ENCODE measurements around the gene MOB3B.
"Not testable (repeated sequence)": the region's sequence is repeated elsewhere in the genome, so short reads cannot be mapped to it uniquely, and the experiment has no call there.

The MOB3B gene

GRCh38 chr9:27466516-27466915 lies 63.1 kb downstream of the MOB3B start:
- H3K9ac ChIP-seq (ENCODE audit: low read length); H3K4me3 ChIP-seq (ENCODE audit: low read depth, low read length); H3K9me3 ChIP-seq (ENCODE audit: control insufficient read depth, insufficient read depth, low read depth, low read length); H3K27ac ChIP-seq (ENCODE audit: low read depth, low read length); H3K27me3 ChIP-seq (ENCODE audit: control insufficient read depth, insufficient read depth, low read length); H3K36me3 ChIP-seq (ENCODE audit: control insufficient read depth, insufficient read depth, low read length): not testable (repeated sequence)
- H3K4me1 ChIP-seq (ENCODE audit: control insufficient read depth, insufficient read depth, low read length): peaks cover 23% of the 10 kb centered on the region

GRCh38 chr9:27464950-27465349 lies 64.7 kb downstream of the MOB3B start:
- peaks cover 17% of the 10 kb centered on the region for H3K4me1 ChIP-seq (ENCODE audit: control insufficient read depth, insufficient read depth, low read length)
- H3K9me3 ChIP-seq (ENCODE audit: control insufficient read depth, insufficient read depth, low read depth, low read length); H3K27me3 ChIP-seq (ENCODE audit: control insufficient read depth, insufficient read depth, low read length); H3K4me3 ChIP-seq (ENCODE audit: low read depth, low read length); H3K9ac ChIP-seq (ENCODE audit: low read length); H3K27ac ChIP-seq (ENCODE audit: low read depth, low read length); H3K36me3 ChIP-seq (ENCODE audit: control insufficient read depth, insufficient read depth, low read length): not testable (repeated sequence)

GRCh38 chr9:27462846-27463245 lies 66.8 kb downstream of the MOB3B start:
- Histone ChIP-seq H3K4me3 (ENCODE audit: low read depth, low read length) (no peak overlapping the region), H3K36me3 (ENCODE audit: control insufficient read depth, insufficient read depth, low read length) (no peaks in the 10 kb centered on the region), H3K27me3 (ENCODE audit: control insufficient read depth, insufficient read depth, low read length) (no peaks in the 10 kb centered on the region), H3K4me1 (ENCODE audit: control insufficient read depth, insufficient read depth, low read length) (peaks cover 18% of the 10 kb centered on the region), H3K9me3 (ENCODE audit: control insufficient read depth, insufficient read depth, low read depth, low read length) (no peaks in the 10 kb centered on the region), H3K27ac (ENCODE audit: low read depth, low read length) (no peak overlapping the region), H3K9ac (ENCODE audit: low read length) (no peak overlapping the region)

- Histone ChIP-seq H3K4me3 (ENCODE audit: low read depth, low read length) (no peak overlapping the region), H3K4me1 (ENCODE audit: control insufficient read depth, insufficient read depth, low read length) (peaks cover 18% of the 10 kb centered on the region), H3K27me3 (ENCODE audit: control insufficient read depth, insufficient read depth, low read length) (no peaks in the 10 kb centered on the region), H3K9ac (ENCODE audit: low read length) (no peak overlapping the region), H3K9me3 (ENCODE audit: control insufficient read depth, insufficient read depth, low read depth, low read length) (no peaks in the 10 kb centered on the region), H3K27ac (ENCODE audit: low read depth, low read length) (no peak overlapping the region), H3K36me3 (ENCODE audit: control insufficient read depth, insufficient read depth, low read length) (no peaks in the 10 kb centered on the region)
Measured at GRCh38 chr9:27462434-27462833, 67.2 kb downstream of the MOB3B start.

- no peaks in the 10 kb centered on the region for H3K27me3 ChIP-seq (ENCODE audit: control insufficient read depth, insufficient read depth, low read length)
- no peak overlapping the region for H3K4me3 ChIP-seq (ENCODE audit: low read depth, low read length)
- peaks cover under 1% of the 10 kb centered on the region; the same call in 1 of the 2 replicates for H3K36me3 ChIP-seq (ENCODE audit: control insufficient read depth, insufficient read depth, low read length)
- peaks cover 28% of the 10 kb centered on the region for H3K4me1 ChIP-seq (ENCODE audit: control insufficient read depth, insufficient read depth, low read length)
- no peaks in the 10 kb centered on the region for H3K9me3 ChIP-seq (ENCODE audit: control insufficient read depth, insufficient read depth, low read depth, low read length)
- H3K27ac ChIP-seq (ENCODE audit: low read depth, low read length): no peak overlapping the region
- no peak overlapping the region for H3K9ac ChIP-seq (ENCODE audit: low read length)
Measured at GRCh38 chr9:27460226-27461023, 69.2 kb downstream of the MOB3B start.

- Histone ChIP-seq H3K4me3 (ENCODE audit: low read depth, low read length) (no peak overlapping the region), H3K36me3 (ENCODE audit: control insufficient read depth, insufficient read depth, low read length) (peaks cover 6% of the 10 kb centered on the region; the same call in 1 of the 2 replicates), H3K27me3 (ENCODE audit: control insufficient read depth, insufficient read depth, low read length) (no peaks in the 10 kb centered on the region), H3K9me3 (ENCODE audit: control insufficient read depth, insufficient read depth, low read depth, low read length) (no peaks in the 10 kb centered on the region), H3K9ac (ENCODE audit: low read length) (no peak overlapping the region), H3K4me1 (ENCODE audit: control insufficient read depth, insufficient read depth, low read length) (peaks cover 44% of the 10 kb centered on the region), H3K27ac (ENCODE audit: low read depth, low read length) (no peak overlapping the region)
Measured at GRCh38 chr9:27457445-27457844, 72.2 kb downstream of the MOB3B start.

- no peak overlapping the region for H3K4me3 ChIP-seq (ENCODE audit: low read depth, low read length)
- H3K9me3 ChIP-seq (ENCODE audit: control insufficient read depth, insufficient read depth, low read depth, low read length): no peaks in the 10 kb centered on the region
- peaks cover 51% of the 10 kb centered on the region for H3K4me1 ChIP-seq (ENCODE audit: control insufficient read depth, insufficient read depth, low read length)
- H3K36me3 ChIP-seq (ENCODE audit: control insufficient read depth, insufficient read depth, low read length): peaks cover 6% of the 10 kb centered on the region; the same call in 1 of the 2 replicates
- no peak overlapping the region for H3K27ac ChIP-seq (ENCODE audit: low read depth, low read length)
- H3K9ac ChIP-seq (ENCODE audit: low read length): no peak overlapping the region
- H3K27me3 ChIP-seq (ENCODE audit: control insufficient read depth, insufficient read depth, low read length): no peaks in the 10 kb centered on the region
Measured at GRCh38 chr9:27453860-27454553, 75.6 kb downstream of the MOB3B start.

- Histone ChIP-seq H3K9ac (ENCODE audit: low read length) (no peak overlapping the region), H3K27me3 (ENCODE audit: control insufficient read depth, insufficient read depth, low read length) (no peaks in the 10 kb centered on the region), H3K9me3 (ENCODE audit: control insufficient read depth, insufficient read depth, low read depth, low read length) (no peaks in the 10 kb centered on the region), H3K4me1 (ENCODE audit: control insufficient read depth, insufficient read depth, low read length) (peaks cover 38% of the 10 kb centered on the region), H3K36me3 (ENCODE audit: control insufficient read depth, insufficient read depth, low read length) (peaks cover 6% of the 10 kb centered on the region; the same call in 1 of the 2 replicates), H3K27ac (ENCODE audit: low read depth, low read length) (no peak overlapping the region), H3K4me3 (ENCODE audit: low read depth, low read length) (no peak overlapping the region)
Measured at GRCh38 chr9:27451207-27451797, 78.3 kb downstream of the MOB3B start.

- peaks cover 41% of the 10 kb centered on the region for H3K4me1 ChIP-seq (ENCODE audit: control insufficient read depth, insufficient read depth, low read length)
- H3K4me3 ChIP-seq (ENCODE audit: low read depth, low read length): no peak overlapping the region
- H3K27me3 ChIP-seq (ENCODE audit: control insufficient read depth, insufficient read depth, low read length): no peaks in the 10 kb centered on the region
- H3K9me3 ChIP-seq (ENCODE audit: control insufficient read depth, insufficient read depth, low read depth, low read length): no peaks in the 10 kb centered on the region
- no peak overlapping the region for H3K9ac ChIP-seq (ENCODE audit: low read length)
- H3K27ac ChIP-seq (ENCODE audit: low read depth, low read length): no peak overlapping the region
- peaks cover 6% of the 10 kb centered on the region; the same call in 1 of the 2 replicates for H3K36me3 ChIP-seq (ENCODE audit: control insufficient read depth, insufficient read depth, low read length)
Measured at GRCh38 chr9:27450752-27451151, 78.9 kb downstream of the MOB3B start.

GRCh38 chr9:27448356-27448755 lies 81.3 kb downstream of the MOB3B start:
- not testable (repeated sequence) for H3K27ac ChIP-seq (ENCODE audit: low read depth, low read length); H3K4me3 ChIP-seq (ENCODE audit: low read depth, low read length); H3K27me3 ChIP-seq (ENCODE audit: control insufficient read depth, insufficient read depth, low read length); H3K36me3 ChIP-seq (ENCODE audit: control insufficient read depth, insufficient read depth, low read length); H3K9ac ChIP-seq (ENCODE audit: low read length); H3K9me3 ChIP-seq (ENCODE audit: control insufficient read depth, insufficient read depth, low read depth, low read length)
- peaks cover 30% of the 10 kb centered on the region for H3K4me1 ChIP-seq (ENCODE audit: control insufficient read depth, insufficient read depth, low read length)

Measured in HUES6 (cell line).